SIG-M5 (cell line): Measurements from ENCODE around the gene FADD.

Experiments used
- DNase-seq: peaks from one replicate; lab custom pipeline; 2025; lab: John Stamatoyannopoulos, UW

The FADD gene

GRCh38 chr11:70202920-70203750, at the start of gene FADD:
FADD (plus strand) TSS chr11:70203296; CDS start chr11:70203460, 164 bp downstream.
- no peak for DNase-seq

GRCh38 chr11:70155386-70155785, 47.7 kb upstream of the FADD start:
- DNase-seq = no peak

- DNase-seq = no peak
Observed at GRCh38 chr11:70156291-70157037, 46.6 kb upstream of the FADD start.

GRCh38 chr11:70158201-70158600, 44.9 kb upstream of the FADD start:
- no peak for DNase-seq

- no peak for DNase-seq
Observed at GRCh38 chr11:70158757-70159389, 44.2 kb upstream of the FADD start.

- DNase-seq = no peak
Observed at GRCh38 chr11:70159627-70160570, 43.2 kb upstream of the FADD start.

GRCh38 chr11:70161043-70161625, 42.0 kb upstream of the FADD start:
- no peak for DNase-seq

- no peak for DNase-seq
Observed at GRCh38 chr11:70164705-70165104, 38.4 kb upstream of the FADD start.

GRCh38 chr11:70167120-70167519, 36.0 kb upstream of the FADD start:
- no peak for DNase-seq

GRCh38 chr11:70167723-70168404, 35.2 kb upstream of the FADD start:
- no peak for DNase-seq

- no peak for DNase-seq
Observed at GRCh38 chr11:70168405-70168754, 34.7 kb upstream of the FADD start.

GRCh38 chr11:70169127-70169526, 34.0 kb upstream of the FADD start:
- DNase-seq = no peak

GRCh38 chr11:70169632-70170031, 33.5 kb upstream of the FADD start:
- no peak for DNase-seq

GRCh38 chr11:70170596-70171210, 32.4 kb upstream of the FADD start:
- DNase-seq = no peak

GRCh38 chr11:70173018-70173417, 30.1 kb upstream of the FADD start:
- no peak for DNase-seq

GRCh38 chr11:70174547-70175235, 28.4 kb upstream of the FADD start:
- DNase-seq = no peak

GRCh38 chr11:70175236-70175698, 27.8 kb upstream of the FADD start:
- DNase-seq = no peak

GRCh38 chr11:70176940-70177689, 26.0 kb upstream of the FADD start:
- DNase-seq = no peak

GRCh38 chr11:70180906-70181305, 22.2 kb upstream of the FADD start:
- DNase-seq = no peak
